Prostate gland (tissue), 2 donors: ENCODE data around the gene ASH1L. TPM values are rescaled to one million over a fixed set of nuclear protein-coding genes. Genes with fewer than 3 reads are reported as not detected.

Experiments used
- DNase-seq: peaks from one replicate; pipeline ENCODE4 v3.0.0-alpha.2; 2019; ENCODE audit warnings: low spot score
- H3K27ac ChIP-seq, 2 donors: fragments of 200-600 bp; sonication (generic); 2 replicates each; pipeline ENCODE4 v1.5.1; 2017 to 2019
- H3K27me3 ChIP-seq: fragments of 200-600 bp; sonication (generic); replicated peaks from 2 replicates; pipeline ENCODE4 v1.5.1; 2019; ENCODE audit not compliant: insufficient read depth
- H3K36me3 ChIP-seq, 2 donors: fragments of 200-600 bp; sonication (generic); 1 replicate in 1 of 2; 2 replicates in 1 of 2; pipeline versions ENCODE4 v1.5.1 to v1.8.1; 2017 to 2019
- H3K4me1 ChIP-seq: fragments of 200-600 bp; sonication (generic); replicated peaks from 2 replicates; pipeline ENCODE4 v1.5.1; 2019
- H3K4me3 ChIP-seq, 2 donors: fragments of 200-600 bp; sonication (generic); 2 replicates each; pipeline ENCODE4 v1.5.1; 2017 to 2019
- H3K9me3 ChIP-seq: fragments of 200-600 bp; sonication (generic); 2 replicates; pipeline ENCODE4 v1.5.1; 2017
- CTCF ChIP-seq, 4 experiments: fragments of 200-600 bp in 2 of 4; fragments of 450-650 bp in 2 of 4; sonication (generic) in 2 of 4; IDR thresholded peaks; 1 replicate in 3 of 4; 2 replicates in 1 of 4; pipeline ENCODE4 v1.5.1; 2016 to 2019; ENCODE audit warnings: antibody characterized with exemption in 4 of 4, mild to moderate bottlenecking in 2 of 4, moderate library complexity in 2 of 4
- POLR2A ChIP-seq: fragments of 450-650 bp; IDR thresholded peaks from one replicate; pipeline ENCODE4 v1.6.1; 2016; ENCODE audit warnings: antibody characterized with exemption, mild to moderate bottlenecking
- POLR2AphosphoS5 ChIP-seq: sonication (generic); formaldehyde crosslinking; IDR thresholded peaks from one replicate; pipeline ENCODE4 v1.6.1; 2017; ENCODE audit warnings: antibody characterized with exemption
- WGBS: methylation state at CpG from one replicate; pipeline ENCODE4 v1.1.5; 2018; 5-methylcytosine and 5-hydroxymethylcytosine counted together
- intact Hi-C: fragments of 100-400 bp; cut with DNase I; formaldehyde crosslinking; loops from one replicate; pipeline ENCODE4 v1.14.2; 2022
- total RNA-seq, 2 donors: library from RNA; depleted of rRNA; stranded (reverse); fragments of >200 nt; gene quantifications; one replicate each; pipeline ENCODE4 v1.1.0, GENCODE V29; 2016

Gene ASH1L
- total RNA-seq, 2 donors from 2014 or later: 53.1 to 66.2 TPM

GRCh38 chr1:155320252-155320651 is 242.4 kb downstream of the ASH1L start:
- DNase-seq: no peak
- TF ChIP-seq CTCF (IDR thresholded peaks at IDR 0.05) (no peak), POLR2AphosphoS5 (no peak), POLR2A (no peak)
- H3K4me1 ChIP-seq: peaks cover 4% of the 10 kb centered on the region
- no peaks in the 10 kb centered on the region for H3K36me3 ChIP-seq
- H3K9me3 ChIP-seq: no peaks in the 10 kb centered on the region
- H3K27ac ChIP-seq: peak overlapping the region; percentile 71 to 97
- intact Hi-C loops: loop anchor here (2.0 to 5.0 kb wide), 5 partner anchors 47 to 272 kb away; partner anchors contain the start of genes ASH1L, CLK2 and ENTREP3
- peak overlapping the region; percentile 35 to 44 for H3K4me3 ChIP-seq
- WGBS: 26% methylated on average over 11 of the region's 11 CpGs
- H3K27me3 ChIP-seq: no peaks in the 10 kb centered on the region

GRCh38 chr1:155319536-155319935 is 243.1 kb downstream of the ASH1L start:
- Histone ChIP-seq H3K9me3 (no peaks in the 10 kb centered on the region), H3K27ac (no peak overlapping the region), H3K27me3 (no peaks in the 10 kb centered on the region), H3K36me3 (no peaks in the 10 kb centered on the region), H3K4me3 (no peak overlapping the region), H3K4me1 (peaks cover 4% of the 10 kb centered on the region)
- WGBS: 74% methylated on average over 5 of the region's 5 CpGs
- DNase-seq: no peak
- no peak for TF ChIP-seq POLR2A
- no peak for TF ChIP-seq POLR2AphosphoS5
- no peak for TF ChIP-seq CTCF (IDR thresholded peaks at IDR 0.05)
- intact Hi-C loops: no loop called here

GRCh38 chr1:155318082-155318481 is 244.5 kb downstream of the ASH1L start:
- intact Hi-C loops: no loop called here
- H3K36me3 ChIP-seq: no peaks in the 10 kb centered on the region
- no peak for DNase-seq
- TF ChIP-seq POLR2AphosphoS5 (no peak), POLR2A (no peak)
- H3K4me1 ChIP-seq: peaks cover 4% of the 10 kb centered on the region
- no peaks in the 10 kb centered on the region for H3K9me3 ChIP-seq
- no peak overlapping the region for H3K27ac ChIP-seq
- no peaks in the 10 kb centered on the region for H3K27me3 ChIP-seq
- WGBS: 92% methylated on average over 9 of the region's 9 CpGs
- no peak overlapping the region for H3K4me3 ChIP-seq

- no peaks in the 10 kb centered on the region for H3K36me3 ChIP-seq
- H3K9me3 ChIP-seq: no peaks in the 10 kb centered on the region
- DNase-seq: no peak
- TF ChIP-seq POLR2AphosphoS5 (no peak), POLR2A (no peak), CTCF (IDR thresholded peaks at IDR 0.05) (no peak)
- H3K27me3 ChIP-seq: no peaks in the 10 kb centered on the region
- H3K4me1 ChIP-seq: peaks cover 4% of the 10 kb centered on the region
- intact Hi-C loops: no loop called here
- H3K4me3 ChIP-seq: no peak overlapping the region
- WGBS: 85% methylated on average over 3 of the region's 3 CpGs
- H3K27ac ChIP-seq: no peak overlapping the region
These were observed 245.7 kb downstream of the ASH1L start for GRCh38 chr1:155316922-155317321.

- no peak overlapping the region for H3K4me3 ChIP-seq
- no peaks in the 10 kb centered on the region for H3K9me3 ChIP-seq
- H3K27me3 ChIP-seq: no peaks in the 10 kb centered on the region
- DNase-seq: no peak
- no peak for TF ChIP-seq POLR2A
- TF ChIP-seq POLR2AphosphoS5: no peak
- no peak for TF ChIP-seq CTCF (IDR thresholded peaks at IDR 0.05)
- H3K27ac ChIP-seq: no peak overlapping the region
- intact Hi-C loops: no loop called here
- no peaks in the 10 kb centered on the region for H3K36me3 ChIP-seq
- peaks cover 5% of the 10 kb centered on the region for H3K4me1 ChIP-seq
- 72% methylated on average over 8 of the region's 8 CpGs for WGBS
These were observed 249.3 kb downstream of the ASH1L start for GRCh38 chr1:155313261-155313660.
